ENCODE results near the gene NPTXR.
"Not testable (repeated sequence)": the region's sequence is repeated elsewhere in the genome, so short reads cannot be mapped to it uniquely, and the experiment has no call there.

The NPTXR gene

DNA sequence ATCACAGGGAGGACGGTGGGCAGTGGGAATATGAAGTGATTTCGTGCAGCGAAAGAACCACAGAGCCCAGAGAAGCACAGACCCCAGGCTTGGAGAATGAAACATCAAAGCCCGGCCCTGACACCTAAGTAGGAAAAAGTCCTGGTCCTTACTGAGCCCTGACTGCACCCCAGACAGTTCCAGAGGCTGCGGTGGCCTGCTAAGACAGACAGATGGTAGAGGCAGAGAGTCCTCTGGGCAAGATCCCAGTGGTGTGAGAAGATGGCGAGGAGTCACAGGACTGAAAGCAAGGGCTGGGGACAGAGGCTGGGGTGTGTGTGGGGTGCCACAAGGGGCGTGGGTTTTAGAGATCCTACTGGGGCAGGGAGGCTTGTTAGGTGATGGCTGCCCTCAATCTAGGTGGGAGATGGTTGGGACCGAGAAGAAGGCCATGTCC, 24.5 kb upstream of the NPTXR start:
- DNase-seq = no peak

DNA sequence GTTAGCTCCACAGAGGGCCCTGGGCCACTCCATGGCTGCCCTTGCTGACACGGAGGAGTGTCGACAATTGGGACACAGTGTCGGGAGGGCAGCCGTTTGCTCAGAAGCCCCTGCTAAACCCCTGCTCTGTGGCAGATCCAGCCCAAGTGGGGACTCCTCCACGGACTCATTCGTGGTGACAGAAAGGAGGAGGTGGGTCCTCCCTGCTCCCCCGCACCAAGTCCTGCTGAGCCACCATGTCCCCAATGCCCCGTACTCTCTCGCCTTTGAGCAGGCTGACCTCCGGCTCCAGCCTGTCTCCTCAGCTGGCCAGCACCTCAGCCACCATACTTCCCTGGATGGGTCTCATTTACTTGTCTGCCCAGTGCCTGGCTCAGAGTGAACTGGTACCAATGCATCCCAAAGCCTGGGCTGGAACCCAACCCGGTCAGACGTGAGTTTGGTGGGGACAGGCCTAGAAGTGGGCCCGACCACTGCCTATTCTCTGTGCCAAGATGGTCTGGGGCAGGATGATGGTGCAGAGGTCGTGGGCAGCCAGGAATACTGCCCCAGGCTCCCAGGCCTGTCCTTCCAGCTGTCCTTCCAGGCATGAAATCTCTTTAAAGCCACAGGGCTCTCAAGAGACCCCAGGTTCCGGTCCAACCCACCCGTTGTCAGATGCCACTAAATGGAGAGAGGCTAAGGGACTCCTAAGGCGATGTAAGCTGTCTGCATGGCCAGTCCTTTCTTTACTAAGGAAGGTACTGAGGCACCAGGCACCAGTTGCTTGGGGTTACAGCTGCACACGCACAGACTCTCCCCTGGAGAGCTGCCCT, 23.9 kb upstream of the NPTXR start:
- no peak for DNase-seq

DNA sequence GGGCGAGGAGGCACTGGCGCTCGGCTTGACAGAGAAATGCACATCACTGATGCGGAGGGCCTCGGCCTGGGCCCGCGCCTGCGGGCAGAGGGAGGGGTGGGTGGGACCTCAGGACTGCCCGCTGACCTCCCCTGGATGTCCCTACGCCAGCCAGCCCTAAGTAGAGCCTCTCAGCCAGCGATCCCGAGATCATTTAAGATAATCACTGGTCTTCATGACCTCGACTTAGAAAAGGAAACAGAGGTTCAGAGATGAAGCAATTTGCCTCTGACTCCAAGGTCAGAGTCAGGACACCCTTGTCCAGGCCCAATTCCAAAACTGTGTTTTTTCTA, 23.3 kb upstream of the NPTXR start:
- DNase-seq = no peak

DNA sequence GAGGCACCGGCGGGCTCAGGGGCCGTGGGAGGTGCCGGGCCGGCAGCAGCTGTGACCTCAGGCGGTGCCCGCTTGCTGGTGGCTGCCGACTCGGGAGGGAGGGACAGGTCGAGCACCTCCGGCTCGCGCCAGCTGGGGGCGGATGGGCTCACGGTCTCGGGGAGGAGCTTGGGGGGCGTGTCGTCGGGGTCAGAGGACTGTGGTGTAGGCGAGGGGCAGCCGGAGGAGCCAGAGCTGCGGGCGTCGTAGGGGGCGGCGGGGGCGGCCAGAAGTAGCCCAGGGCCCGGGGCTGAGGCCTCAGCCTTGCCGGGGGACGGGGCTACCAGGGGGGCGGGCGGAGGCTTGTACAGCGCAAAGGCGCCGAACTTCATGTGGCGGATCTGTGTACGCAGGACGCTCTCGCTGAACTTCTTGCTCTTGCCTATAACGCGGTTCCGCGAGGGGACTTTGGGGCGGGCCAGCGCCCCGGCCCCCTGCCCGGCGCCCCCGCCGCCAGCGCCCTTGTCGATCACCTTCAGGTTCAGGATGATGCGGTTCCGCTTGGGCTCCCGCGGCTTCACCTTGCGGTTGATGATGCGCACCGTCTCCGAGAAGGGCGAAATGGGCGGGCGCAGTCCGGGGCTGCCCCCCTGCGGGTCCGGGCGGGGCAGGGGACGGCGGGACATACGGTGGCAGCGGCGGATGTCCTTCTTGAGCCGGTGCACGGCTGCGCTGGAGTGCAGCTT, 22.7 kb upstream of the NPTXR start:
- no peak for DNase-seq

DNA sequence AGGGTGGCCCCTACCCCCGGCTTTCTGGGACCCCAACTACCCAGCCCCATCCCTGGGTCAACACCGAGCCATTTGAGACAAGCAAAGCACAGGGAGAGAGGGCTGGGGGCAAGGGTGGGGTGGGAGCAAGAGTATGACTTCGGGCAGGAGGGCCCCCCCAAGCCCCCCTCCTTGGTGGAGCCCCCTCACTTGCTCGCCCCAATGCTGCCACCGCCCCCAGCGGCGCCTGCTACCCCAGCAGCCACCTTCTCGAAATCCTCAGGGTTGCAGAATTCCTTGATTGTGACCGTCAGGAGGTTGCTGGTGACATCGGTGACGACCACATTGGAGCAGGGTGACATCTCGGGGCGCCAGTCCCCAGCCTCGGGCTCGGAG, 22.2 kb upstream of the NPTXR start:
- no peak for DNase-seq

DNA sequence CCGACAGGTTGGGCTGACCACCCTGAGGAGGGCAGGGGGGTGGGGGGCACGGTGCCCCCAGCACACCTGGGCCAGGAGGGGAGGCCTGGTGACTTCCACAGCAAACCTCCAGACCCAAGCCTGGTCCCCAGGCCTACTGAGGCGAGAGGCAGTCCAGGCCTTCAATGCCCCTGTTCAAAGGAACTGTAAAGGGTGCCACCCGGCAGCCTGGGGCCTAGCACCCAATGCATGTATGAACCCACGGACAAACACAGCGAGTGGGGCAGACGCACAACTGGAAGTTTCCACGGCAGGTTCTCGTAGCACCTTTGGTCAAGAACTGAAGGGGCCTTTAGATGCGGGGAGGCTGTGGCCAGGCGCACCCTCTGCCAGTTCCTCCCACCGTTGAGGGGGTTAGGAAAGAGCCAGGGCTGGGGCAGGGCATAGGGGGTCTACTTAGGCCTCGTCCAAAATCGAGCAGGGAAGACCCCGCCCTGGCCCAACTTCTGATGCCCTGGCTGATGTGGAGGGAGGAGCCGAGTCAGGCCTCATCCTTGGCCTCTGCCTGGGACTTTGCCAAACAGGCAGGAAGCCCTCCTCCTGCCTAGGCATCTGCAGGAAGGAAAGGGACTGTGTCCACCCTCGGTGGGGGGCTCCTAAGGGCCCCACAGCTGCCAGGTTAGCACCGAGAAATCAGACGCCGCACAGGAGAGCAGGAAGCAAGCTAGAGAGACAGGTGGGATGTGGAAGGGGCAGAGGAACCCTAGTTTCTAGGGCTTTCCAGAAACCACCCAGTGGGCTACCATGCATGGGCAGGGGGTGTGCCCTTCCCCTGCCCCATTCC, 21.6 kb upstream of the NPTXR start:
- DNase-seq = no peak

DNA sequence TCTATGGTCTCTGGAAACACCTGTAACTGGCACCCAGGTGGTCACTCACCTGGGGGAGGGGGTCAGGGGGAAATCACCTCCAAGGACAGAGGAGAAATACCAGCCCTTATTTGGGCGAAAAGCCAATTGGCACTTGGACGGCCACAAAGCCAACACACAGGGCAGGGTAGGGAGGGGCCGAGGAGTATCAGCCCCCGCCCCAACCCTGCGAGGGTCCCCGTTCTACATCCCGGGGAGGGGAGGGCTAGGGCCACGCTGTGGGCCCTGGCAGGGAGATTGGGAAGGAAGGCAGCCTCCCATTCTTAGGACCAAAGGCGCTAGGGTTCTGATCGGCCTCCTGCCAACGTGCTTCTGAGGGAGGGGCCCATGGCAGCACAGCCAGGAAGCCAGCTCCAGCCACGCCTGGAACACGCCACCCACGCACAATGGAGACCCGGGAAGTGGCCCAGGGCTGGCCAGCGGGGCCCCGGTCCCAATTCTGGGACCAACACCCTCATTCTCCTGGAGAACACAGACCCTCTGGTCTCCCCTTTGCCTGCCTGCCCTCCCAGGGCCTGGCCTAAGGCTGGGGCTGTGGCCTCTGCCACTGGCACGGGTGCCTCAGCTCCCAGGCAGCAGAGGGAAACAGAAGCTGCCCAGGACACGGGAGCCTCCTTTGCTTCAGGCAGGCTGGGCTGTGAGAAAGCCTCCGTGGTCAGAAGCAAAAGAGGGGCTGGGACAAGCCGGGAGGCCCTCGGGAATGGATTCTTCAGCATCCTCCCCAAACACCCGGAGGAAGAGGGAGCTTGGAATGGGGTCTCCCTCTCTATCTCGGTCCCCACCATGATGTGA, 20.7 kb upstream of the NPTXR start:
- DNase-seq = no peak

DNA sequence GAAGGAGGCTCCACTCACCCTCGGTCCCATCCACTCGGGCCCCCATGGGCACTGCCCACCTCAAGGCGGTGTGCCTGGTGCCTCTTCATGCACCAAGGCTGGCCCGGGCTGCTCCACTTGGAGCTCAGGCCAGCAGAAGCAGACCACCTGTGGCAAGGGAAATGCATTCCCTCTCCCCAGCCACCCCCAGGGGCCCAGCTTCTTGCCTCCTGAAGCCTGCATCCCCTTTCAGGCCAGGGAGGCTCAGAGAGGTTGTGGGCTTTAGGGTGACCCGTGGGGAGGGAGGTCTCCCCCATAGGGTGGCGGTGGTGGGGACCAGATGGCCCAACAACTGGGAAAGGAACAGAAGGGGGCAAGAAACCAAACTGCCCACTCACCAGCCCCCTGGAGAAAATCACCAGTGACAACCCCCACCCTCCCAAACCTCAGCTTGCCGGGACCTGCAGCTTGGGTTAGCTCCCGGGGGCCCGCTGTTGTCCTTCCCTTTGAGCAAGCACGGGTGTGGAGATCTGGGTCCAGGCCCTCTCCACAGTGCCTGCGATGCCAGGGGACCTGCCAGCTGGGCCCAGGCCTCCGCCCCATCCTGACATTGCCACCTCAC, 19.8 kb upstream of the NPTXR start:
- DNase-seq = no peak

DNA sequence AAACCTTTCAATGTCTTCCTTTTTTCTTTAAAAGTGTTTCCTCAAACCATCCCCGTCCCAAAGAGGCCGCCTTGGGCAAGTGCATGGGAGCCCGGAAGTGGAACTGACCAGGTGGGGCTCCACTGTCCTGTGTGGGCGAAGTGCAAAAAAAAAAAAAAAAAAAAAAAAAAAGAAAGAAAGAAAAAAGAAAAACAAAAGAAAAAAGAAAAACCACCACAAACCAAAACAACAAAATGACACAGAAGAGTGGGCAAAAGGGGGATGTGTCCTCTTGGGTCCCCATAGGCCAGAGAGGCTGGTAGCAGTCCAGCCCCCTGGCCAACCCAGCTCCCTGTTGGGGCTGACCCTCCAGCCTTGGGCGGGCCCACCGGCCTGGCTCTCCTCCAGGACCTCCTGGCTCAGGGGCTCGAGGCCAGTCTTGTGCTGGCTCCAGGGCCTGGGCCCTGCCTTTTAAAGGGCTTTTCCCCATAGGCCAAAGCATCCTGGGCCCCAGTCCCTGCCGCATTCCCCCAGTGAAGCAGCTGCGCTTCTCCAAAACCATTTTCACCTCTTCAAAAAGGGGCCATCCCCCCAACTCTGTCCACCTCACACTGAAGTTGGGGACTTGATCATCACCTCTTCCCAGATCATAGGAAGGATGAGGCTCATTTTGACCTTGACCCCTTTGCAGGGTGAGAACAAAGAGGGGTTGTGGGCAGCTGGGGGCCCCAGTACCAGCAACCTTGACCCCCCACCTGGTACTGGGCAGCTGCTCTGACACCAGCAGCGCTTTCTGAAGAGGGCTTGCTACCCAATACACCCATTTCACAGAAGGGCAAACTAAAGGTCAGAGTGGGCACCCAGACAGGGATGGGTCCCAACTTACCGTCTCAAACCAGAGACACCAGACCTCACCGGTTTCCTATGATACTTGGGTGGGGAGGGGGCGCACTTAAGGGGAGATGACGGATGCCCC, 18.8 kb upstream of the NPTXR start:
- DNase-seq = no peak

DNA sequence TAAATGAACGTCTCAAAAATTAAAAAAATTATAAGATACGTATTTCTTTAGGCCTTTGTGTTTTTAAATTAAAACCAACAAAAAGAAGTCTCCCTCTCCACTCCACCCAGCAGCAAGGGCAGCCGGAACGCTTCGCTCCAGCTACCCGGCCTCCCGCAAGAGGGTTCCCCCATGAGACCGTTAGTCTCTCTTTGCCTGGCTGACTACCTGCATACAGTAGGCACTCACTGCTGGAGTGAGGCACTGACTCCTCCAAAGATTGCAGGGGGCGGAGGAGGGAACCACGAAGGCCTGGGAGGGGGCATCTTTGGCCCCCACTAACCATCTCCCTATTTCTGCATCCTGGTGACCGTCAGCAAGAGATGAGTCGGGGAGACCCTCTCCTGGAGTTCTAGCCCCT, 18.1 kb upstream of the NPTXR start:
- no peak for DNase-seq

DNA sequence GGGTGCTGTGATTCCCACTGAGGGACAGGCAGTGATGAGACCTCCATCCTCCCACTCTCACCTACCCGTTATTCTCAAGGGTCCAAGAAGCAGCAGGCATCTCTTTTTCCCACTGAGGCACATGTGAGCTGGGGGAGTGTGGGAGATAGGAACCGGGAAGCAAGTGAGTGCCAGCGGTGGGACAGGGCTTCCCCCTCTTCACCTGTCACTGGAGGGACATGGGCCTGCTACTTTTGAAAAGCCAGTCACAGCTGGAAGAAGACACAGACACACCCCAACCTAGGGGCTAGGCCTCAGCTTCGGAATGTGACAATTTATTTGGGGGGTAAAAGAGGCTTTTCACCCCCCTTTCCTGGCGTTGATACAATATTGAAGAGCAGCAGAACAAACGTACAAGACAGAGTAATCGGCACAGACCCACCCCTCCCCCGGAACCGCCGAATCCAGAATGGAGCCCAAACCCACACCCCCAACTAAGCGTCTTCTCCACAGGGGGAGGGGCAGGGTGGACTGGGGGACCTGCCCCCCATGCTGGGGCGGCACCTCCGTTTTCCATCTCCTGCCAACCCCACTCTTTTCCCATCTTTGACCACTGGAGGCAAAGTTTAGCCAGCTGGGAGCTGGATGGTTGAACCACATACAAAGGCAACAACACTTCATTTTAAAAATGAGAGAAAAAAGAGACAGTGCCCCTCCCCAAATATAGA, 17.5 kb upstream of the NPTXR start:
- DNase-seq = no peak

DNA sequence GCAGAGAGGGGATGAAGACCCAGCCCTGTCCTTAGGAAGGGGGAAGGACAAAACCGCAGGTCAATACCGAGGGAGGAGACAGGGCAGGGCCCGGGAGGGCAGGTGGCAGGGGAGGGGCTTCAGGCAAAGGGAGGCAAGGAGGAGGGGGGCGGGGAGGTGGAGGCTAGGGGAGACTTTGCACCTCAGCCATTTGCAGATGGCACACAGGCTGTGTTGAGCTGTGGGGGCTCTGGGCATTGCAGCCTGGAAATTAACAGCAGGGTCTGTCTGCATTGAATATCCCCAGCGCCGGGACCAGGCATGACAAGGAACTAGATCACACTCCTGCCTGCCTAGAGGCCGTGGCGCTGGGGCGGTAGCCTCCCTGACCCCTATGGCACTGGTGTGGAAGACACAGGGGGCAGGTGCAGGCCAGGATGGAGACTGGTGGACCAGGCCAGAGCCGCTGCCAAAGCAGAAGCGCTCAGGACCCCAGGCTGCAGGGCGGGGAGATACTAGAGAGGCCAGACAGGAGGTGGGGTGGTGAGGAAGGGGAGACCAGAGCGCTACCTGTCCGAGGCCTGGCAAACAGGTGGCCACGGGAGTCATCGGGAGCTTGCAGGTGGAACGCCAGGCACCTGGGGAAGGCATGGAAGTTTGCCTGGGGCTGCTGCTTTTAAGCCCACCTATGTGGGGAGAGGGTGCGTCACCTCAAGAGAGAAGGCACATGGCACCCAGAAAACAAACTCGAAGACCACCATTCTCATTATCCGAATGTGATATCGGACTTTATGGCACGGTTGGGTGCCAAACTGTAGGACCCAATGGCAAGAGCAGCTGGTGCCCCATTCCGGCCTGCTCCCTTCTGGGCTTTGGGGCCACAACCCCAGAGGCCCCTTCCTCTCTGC, 16.7 kb upstream of the NPTXR start:
- DNase-seq = no peak

DNA sequence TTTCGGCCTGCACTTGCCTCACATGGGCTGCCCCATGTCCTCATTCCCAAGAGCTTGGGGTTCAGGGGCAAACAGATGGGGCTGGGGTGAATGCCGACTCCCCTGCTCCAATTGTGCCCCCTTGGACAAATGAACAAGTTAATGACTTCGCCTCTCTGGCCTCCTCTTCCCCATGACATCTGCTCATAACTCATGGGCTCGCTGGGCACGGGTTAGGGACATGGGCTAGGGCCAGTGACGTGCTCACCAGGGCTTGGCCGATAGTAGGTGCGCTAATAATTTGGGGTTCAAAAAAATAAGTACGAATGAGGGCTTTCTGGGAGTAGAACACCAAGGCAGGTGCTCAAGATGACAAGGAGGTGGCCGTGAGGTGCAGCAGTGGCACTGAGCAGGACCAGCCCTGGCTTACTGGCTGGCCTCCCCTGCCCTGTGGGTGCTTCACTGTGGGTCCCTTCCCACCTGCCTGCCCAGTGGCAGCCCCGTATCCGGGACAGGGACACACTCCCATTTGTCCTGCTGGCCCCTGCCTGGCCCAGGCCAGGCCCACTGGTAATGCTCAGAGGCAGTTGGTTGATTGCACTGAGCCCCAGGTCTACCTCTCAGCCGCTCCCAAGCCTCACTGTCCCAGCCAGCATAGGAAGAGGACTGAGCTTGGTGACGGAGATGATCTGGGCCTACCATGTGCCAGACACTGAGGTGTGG, 15.9 kb upstream of the NPTXR start:
- DNase-seq = no peak

DNA sequence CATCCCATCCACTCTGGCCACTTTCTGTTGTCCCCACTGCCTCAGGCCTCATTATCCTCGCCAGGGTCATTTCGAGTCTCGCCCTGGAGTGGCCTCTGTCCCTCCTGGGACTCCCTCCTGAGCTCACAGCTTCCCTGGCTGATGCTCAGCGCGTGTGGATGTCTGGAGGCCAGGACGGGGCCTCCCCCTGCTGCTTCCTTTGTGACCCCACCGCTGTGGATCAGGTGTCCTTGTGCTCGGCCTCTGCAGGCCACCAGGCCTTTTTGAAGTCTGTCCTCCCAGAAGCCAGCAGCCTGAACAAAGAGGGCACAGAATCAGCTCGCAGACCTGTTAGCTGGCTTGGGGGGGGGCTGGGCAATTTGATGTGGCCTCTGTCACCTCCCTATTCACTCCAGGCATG, 14.7 kb upstream of the NPTXR start:
- DNase-seq = no peak

DNA sequence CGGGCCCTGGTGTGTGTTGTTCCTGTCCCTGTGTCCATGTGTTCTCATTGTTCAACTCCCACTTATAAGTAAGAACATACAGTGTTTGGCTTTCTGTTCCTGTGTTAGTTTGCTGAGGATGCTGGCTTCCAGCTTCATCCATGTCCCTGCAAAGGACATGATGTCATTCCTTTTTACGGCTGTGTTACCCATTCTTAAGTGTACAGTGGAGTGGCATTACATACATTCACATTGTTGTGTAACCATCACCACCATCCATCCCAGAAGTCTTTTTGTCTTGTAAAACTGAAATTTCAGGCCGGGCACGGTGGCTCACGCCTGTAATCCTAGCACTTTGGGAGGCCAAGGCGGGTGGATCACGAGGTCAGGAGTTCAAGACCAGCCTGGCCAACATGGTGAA, 10.6 kb upstream of the NPTXR start:
- not testable (repeated sequence) for DNase-seq

DNA sequence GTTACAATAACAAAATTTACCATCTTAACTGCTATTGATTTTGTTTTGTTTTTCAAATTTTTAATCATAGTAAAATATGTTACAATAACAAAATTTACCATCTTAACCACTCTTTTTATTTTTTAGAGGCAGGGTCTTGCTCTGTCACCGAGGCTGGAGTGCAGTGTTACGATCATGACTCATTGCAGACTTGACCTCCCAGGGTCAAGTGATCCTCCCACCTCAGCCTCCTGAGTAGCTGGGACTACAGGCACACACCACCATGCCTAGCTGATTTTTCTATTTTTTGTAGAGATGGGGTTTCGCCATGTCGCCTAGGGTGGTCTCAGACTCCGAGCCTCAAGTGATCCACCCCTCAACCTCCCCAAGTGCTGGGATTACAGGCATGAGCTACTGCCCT, 10.1 kb upstream of the NPTXR start:
- not testable (repeated sequence) for DNase-seq

DNA sequence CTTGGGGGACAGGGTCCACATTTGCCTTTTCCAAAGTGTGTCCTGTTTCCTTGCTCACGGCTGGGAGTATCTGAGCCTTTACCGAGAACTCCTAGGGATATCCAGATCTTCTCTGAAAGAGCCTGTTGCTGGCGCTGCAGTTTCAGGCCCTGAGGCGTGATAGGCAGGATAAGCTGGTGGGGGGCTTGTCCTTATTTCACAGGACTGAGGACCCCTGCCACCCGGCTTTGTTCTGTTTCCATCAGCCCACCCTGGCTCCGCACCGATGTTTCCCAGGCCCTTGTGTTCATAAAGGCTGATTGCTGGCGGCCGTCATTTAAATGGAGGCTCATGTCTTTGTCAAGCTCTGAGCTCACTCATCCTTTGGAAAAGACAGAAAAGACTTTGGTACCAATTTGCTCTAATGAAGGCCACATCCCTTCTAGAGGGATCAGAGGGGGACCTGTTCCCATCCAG, 9.4 kb upstream of the NPTXR start:
- no peak for DNase-seq

DNA sequence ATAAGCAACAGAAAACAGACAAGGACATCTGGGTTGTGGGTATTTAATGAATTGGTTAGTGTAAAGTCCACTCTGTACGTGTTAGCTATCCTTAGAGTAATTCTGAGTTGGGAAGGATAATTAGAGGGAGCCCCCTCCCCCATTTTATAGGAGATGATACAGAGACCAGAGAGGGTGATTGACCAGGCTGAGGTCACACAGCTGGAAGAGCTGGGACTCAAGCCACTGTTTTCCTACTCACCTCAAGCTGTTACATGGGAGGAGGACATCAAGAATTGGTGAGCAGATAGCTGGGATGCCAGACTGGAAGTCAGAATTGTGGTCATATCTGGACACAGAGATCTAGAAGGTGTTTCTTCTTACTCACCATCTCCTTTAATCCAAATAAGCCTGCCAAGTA, 8.7 kb upstream of the NPTXR start:
- DNase-seq = no peak
